ENCODE measurements around the gene DNAJC5G.

DNAJC5G gene

GRCh38 chr2:27258051-27258450 lies 17.2 kb upstream of the DNAJC5G start:
- Histone ChIP-seq H3K4me1 (ENCODE audit: control insufficient read depth, insufficient read depth, low read length) (no peaks in the 10 kb centered on the region), H3K4me3 (ENCODE audit: low read depth, low read length) (no peak overlapping the region), H3K36me3 (ENCODE audit: control insufficient read depth in 2 of 2, insufficient read depth in 1 of 2, low read length in 2 of 2) (peaks cover 0 to 29% of the 10 kb centered on the region in 2 experiments; a peak in 1 of 3 replicates), H3K27ac (ENCODE audit: extremely low read depth, low read depth, low read length) (no peak overlapping the region), H3K9me3 (ENCODE audit: control insufficient read depth, insufficient read depth, low read depth, low read length) (no peaks in the 10 kb centered on the region)
- POLR2A ChIA-PET: no interaction called here
- CTCF ChIA-PET: interaction anchor here (0.5 to 2.2 kb wide), 2 partner anchors 9 to 44 kb away, joined by 4 to 12 read pairs; no protein-coding TSS in a partner anchor
- TF ChIP-seq ZNF324 (tag by site-specific recombination; IDR thresholded peaks at IDR 0.05): no peak
- no peak for TF ChIP-seq GLI4 (tag by site-specific recombination; IDR thresholded peaks at IDR 0.05)
- no peak for TF ChIP-seq KLF17 (tag by site-specific recombination; IDR thresholded peaks at IDR 0.05)
- TF ChIP-seq SETDB1 (IDR thresholded peaks at IDR 0.05; ENCODE audit: insufficient read length, low read length): no peak
- TF ChIP-seq, protein P1, sequence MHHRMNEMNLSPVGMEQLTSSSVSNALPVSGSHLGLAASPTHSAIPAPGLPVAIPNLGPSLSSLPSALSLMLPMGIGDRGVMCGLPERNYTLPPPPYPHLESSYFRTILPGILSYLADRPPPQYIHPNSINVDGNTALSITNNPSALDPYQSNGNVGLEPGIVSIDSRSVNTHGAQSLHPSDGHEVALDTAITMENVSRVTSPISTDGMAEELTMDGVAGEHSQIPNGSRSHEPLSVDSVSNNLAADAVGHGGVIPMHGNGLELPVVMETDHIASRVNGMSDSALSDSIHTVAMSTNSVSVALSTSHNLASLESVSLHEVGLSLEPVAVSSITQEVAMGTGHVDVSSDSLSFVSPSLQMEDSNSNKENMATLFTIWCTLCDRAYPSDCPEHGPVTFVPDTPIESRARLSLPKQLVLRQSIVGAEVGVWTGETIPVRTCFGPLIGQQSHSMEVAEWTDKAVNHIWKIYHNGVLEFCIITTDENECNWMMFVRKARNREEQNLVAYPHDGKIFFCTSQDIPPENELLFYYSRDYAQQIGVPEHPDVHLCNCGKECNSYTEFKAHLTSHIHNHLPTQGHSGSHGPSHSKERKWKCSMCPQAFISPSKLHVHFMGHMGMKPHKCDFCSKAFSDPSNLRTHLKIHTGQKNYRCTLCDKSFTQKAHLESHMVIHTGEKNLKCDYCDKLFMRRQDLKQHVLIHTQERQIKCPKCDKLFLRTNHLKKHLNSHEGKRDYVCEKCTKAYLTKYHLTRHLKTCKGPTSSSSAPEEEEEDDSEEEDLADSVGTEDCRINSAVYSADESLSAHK (tag by site-specific recombination; IDR thresholded peaks at IDR 0.05): no peak
- TF ChIP-seq, protein P2, sequence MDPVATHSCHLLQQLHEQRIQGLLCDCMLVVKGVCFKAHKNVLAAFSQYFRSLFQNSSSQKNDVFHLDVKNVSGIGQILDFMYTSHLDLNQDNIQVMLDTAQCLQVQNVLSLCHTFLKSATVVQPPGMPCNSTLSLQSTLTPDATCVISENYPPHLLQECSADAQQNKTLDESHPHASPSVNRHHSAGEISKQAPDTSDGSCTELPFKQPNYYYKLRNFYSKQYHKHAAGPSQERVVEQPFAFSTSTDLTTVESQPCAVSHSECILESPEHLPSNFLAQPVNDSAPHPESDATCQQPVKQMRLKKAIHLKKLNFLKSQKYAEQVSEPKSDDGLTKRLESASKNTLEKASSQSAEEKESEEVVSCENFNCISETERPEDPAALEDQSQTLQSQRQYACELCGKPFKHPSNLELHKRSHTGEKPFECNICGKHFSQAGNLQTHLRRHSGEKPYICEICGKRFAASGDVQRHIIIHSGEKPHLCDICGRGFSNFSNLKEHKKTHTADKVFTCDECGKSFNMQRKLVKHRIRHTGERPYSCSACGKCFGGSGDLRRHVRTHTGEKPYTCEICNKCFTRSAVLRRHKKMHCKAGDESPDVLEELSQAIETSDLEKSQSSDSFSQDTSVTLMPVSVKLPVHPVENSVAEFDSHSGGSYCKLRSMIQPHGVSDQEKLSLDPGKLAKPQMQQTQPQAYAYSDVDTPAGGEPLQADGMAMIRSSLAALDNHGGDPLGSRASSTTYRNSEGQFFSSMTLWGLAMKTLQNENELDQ (tag by site-specific recombination; IDR thresholded peaks at IDR 0.05; ENCODE audit: low read depth): no peak
- no peak for TF ChIP-seq HOXA7 (CRISPR knock-in tag; IDR thresholded peaks at IDR 0.05; ENCODE audit: borderline replicate concordance)
- TF ChIP-seq ZNF768 (tag by site-specific recombination; IDR thresholded peaks at IDR 0.05): no peak
- no peak for TF ChIP-seq ZNF112 (tag by site-specific recombination; IDR thresholded peaks at IDR 0.05)
- TF ChIP-seq ZNF701 (tag by site-specific recombination; IDR thresholded peaks at IDR 0.05): no peak
- TF ChIP-seq, protein P3, sequence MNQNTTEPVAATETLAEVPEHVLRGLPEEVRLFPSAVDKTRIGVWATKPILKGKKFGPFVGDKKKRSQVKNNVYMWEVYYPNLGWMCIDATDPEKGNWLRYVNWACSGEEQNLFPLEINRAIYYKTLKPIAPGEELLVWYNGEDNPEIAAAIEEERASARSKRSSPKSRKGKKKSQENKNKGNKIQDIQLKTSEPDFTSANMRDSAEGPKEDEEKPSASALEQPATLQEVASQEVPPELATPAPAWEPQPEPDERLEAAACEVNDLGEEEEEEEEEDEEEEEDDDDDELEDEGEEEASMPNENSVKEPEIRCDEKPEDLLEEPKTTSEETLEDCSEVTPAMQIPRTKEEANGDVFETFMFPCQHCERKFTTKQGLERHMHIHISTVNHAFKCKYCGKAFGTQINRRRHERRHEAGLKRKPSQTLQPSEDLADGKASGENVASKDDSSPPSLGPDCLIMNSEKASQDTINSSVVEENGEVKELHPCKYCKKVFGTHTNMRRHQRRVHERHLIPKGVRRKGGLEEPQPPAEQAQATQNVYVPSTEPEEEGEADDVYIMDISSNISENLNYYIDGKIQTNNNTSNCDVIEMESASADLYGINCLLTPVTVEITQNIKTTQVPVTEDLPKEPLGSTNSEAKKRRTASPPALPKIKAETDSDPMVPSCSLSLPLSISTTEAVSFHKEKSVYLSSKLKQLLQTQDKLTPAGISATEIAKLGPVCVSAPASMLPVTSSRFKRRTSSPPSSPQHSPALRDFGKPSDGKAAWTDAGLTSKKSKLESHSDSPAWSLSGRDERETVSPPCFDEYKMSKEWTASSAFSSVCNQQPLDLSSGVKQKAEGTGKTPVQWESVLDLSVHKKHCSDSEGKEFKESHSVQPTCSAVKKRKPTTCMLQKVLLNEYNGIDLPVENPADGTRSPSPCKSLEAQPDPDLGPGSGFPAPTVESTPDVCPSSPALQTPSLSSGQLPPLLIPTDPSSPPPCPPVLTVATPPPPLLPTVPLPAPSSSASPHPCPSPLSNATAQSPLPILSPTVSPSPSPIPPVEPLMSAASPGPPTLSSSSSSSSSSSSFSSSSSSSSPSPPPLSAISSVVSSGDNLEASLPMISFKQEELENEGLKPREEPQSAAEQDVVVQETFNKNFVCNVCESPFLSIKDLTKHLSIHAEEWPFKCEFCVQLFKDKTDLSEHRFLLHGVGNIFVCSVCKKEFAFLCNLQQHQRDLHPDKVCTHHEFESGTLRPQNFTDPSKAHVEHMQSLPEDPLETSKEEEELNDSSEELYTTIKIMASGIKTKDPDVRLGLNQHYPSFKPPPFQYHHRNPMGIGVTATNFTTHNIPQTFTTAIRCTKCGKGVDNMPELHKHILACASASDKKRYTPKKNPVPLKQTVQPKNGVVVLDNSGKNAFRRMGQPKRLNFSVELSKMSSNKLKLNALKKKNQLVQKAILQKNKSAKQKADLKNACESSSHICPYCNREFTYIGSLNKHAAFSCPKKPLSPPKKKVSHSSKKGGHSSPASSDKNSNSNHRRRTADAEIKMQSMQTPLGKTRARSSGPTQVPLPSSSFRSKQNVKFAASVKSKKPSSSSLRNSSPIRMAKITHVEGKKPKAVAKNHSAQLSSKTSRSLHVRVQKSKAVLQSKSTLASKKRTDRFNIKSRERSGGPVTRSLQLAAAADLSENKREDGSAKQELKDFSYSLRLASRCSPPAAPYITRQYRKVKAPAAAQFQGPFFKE (tag by site-specific recombination; IDR thresholded peaks at IDR 0.05; ENCODE audit: borderline replicate concordance): no peak
- TF ChIP-seq ZNF677 (tag by site-specific recombination; IDR thresholded peaks at IDR 0.05): no peak
- no peak for TF ChIP-seq ZSCAN5A (tag by site-specific recombination; IDR thresholded peaks at IDR 0.05)
- TF ChIP-seq ZNF248 (tag by site-specific recombination; IDR thresholded peaks at IDR 0.05): no peak
- TF ChIP-seq ZNF426 (tag by site-specific recombination; IDR thresholded peaks at IDR 0.05): no peak
- TF ChIP-seq, protein P4, sequence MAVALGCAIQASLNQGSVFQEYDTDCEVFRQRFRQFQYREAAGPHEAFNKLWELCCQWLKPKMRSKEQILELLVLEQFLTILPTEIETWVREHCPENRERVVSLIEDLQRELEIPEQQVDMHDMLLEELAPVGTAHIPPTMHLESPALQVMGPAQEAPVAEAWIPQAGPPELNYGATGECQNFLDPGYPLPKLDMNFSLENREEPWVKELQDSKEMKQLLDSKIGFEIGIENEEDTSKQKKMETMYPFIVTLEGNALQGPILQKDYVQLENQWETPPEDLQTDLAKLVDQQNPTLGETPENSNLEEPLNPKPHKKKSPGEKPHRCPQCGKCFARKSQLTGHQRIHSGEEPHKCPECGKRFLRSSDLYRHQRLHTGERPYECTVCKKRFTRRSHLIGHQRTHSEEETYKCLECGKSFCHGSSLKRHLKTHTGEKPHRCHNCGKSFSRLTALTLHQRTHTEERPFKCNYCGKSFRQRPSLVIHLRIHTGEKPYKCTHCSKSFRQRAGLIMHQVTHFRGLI (tag by site-specific recombination; IDR thresholded peaks at IDR 0.05): no peak

All from HEK293 (cell line).